ENCODE measurements around the gene VWC2. TPM values are rescaled to one million over a fixed set of nuclear protein-coding genes. Genes with fewer than 3 reads are reported as not detected.
A peak's percentile ranks its signal among the peaks of the same experiment; 100 is the strongest.

The VWC2 gene
- total RNA-seq (2014; rRNA removed; shearing (Covaris generic)) (not detected in 2 replicates), total RNA-seq (2022) (not detected in 2 replicates), Bru-seq, nascent RNA (percentile 12 among the genes with signal in this experiment), BruChase-seq, experiment 1, labeled RNA remaining after a 6-hour chase (percentile 12 among the genes with signal in this experiment), BruChase-seq, experiment 2, labeled RNA remaining after a 2-hour chase (percentile 14 among the genes with signal in this experiment)
- long read RNA-seq, result 0 reads

- intact Hi-C loops (cut with micrococcal nuclease; ENCODE audit: unreplicated experiment), result no loop called here
- H3K27ac ChIP-seq (ENCODE audit: low read depth, low read length, poor library complexity, severe bottlenecking), result no peak within 1 kb of the TSS
- H2AFZ ChIP-seq (ENCODE audit: low read length), result no peak within 1 kb of the TSS
- H3K9me3 ChIP-seq (ENCODE audit: low read length), result no peaks in the 10 kb centered on the region
- H3K4me2 ChIP-seq (ENCODE audit: low read length), result no peak within 1 kb of the TSS
- H3K4me3 ChIP-seq (ENCODE audit: low read depth, low read length, poor library complexity, severe bottlenecking), result no peak within 1 kb of the TSS
- DNase-seq (ENCODE audit: low spot score), result no peak
- no TSS peak for BruUV-seq (replicated peaks)
- no peaks in the 10 kb centered on the region for H3K79me2 ChIP-seq (ENCODE audit: insufficient read depth, low read depth, low read length)
- no peaks in the 10 kb centered on the region for H4K20me1 ChIP-seq (ENCODE audit: insufficient read depth, low read length)
- H3K36me3 ChIP-seq (ENCODE audit: insufficient read depth, low read length), result no peaks in the 10 kb centered on the region
- POLR2A ChIA-PET, result interaction anchor here (0.7 kb wide), 1 partner anchor 145 kb away, joined by 3 read pairs; no protein-coding TSS in a partner anchor
- no peaks in the 10 kb centered on the region for H3K9me2 ChIP-seq (ENCODE audit: insufficient read depth, low read length)
- CTCF ChIA-PET (ENCODE audit: unreplicated experiment), result no interaction called here
- peaks cover 45% of the 10 kb centered on the region for H3K4me1 ChIP-seq (ENCODE audit: insufficient read depth, low read length, poor library complexity, severe bottlenecking)
- TF ChIP-seq CTCF (conservative IDR thresholded peaks at IDR 0.05; ENCODE audit: low read length), result no peak
- no peak for TF ChIP-seq EZH2phosphoT487 (IDR thresholded peaks at IDR 0.05; ENCODE audit: borderline replicate concordance, low read depth, low read length)
These were observed at the start of gene VWC2 for GRCh38 chr7:49773218-49773935. Gene VWC2 (plus strand): TSS chr7:49773638. CDS start chr7:49775436, 1,798 bp downstream.

GRCh38 chr7:49724071-49724470, 49.4 kb upstream of the VWC2 start:
- no TSS peak for BruUV-seq (replicated peaks)
- H3K4me3 ChIP-seq (ENCODE audit: low read depth, low read length, poor library complexity, severe bottlenecking), result no peak overlapping the region
- CTCF ChIA-PET (ENCODE audit: unreplicated experiment), result no interaction called here

More at GRCh38 chr7:49724071-49724470, 49.4 kb upstream of the VWC2 start:
- no peaks in the 10 kb centered on the region; the same call in 1 of the 2 replicates for H3K9me2 ChIP-seq (ENCODE audit: insufficient read depth, low read length)
- H3K9me3 ChIP-seq (ENCODE audit: low read length), result no peaks in the 10 kb centered on the region
- TF ChIP-seq CTCF (conservative IDR thresholded peaks at IDR 0.05; ENCODE audit: low read length), result no peak
- TF ChIP-seq EZH2phosphoT487 (IDR thresholded peaks at IDR 0.05; ENCODE audit: borderline replicate concordance, low read depth, low read length), result no peak
- no peak overlapping the region for H3K4me2 ChIP-seq (ENCODE audit: low read length)
- no peak for DNase-seq (ENCODE audit: low spot score)
- no peaks in the 10 kb centered on the region for H4K20me1 ChIP-seq (ENCODE audit: insufficient read depth, low read length)
- H2AFZ ChIP-seq (ENCODE audit: low read length), result no peak overlapping the region
- H3K4me1 ChIP-seq (ENCODE audit: insufficient read depth, low read length, poor library complexity, severe bottlenecking), result no peaks in the 10 kb centered on the region
- H3K36me3 ChIP-seq (ENCODE audit: insufficient read depth, low read length), result no peaks in the 10 kb centered on the region
- H3K79me2 ChIP-seq (ENCODE audit: insufficient read depth, low read depth, low read length), result no peaks in the 10 kb centered on the region
- POLR2A ChIA-PET, result interaction anchor here (0.6 to 0.7 kb wide), 2 partner anchors 22 to 269 kb away, joined by 3 to 4 read pairs; no protein-coding TSS in a partner anchor
- intact Hi-C loops (cut with micrococcal nuclease; ENCODE audit: unreplicated experiment), result no loop called here
- H3K27ac ChIP-seq (ENCODE audit: low read depth, low read length, poor library complexity, severe bottlenecking), result no peak overlapping the region
